Suppressor macrophage treated with lipopolysaccharide for 1 hour (primary cell): ENCODE data around the gene NME4.

Experiments
- DNase-seq, 3 donors: peaks; one replicate each; pipeline ENCODE4 v3.0.0-alpha.2; 2020 to 2022

The NME4 gene

DNA sequence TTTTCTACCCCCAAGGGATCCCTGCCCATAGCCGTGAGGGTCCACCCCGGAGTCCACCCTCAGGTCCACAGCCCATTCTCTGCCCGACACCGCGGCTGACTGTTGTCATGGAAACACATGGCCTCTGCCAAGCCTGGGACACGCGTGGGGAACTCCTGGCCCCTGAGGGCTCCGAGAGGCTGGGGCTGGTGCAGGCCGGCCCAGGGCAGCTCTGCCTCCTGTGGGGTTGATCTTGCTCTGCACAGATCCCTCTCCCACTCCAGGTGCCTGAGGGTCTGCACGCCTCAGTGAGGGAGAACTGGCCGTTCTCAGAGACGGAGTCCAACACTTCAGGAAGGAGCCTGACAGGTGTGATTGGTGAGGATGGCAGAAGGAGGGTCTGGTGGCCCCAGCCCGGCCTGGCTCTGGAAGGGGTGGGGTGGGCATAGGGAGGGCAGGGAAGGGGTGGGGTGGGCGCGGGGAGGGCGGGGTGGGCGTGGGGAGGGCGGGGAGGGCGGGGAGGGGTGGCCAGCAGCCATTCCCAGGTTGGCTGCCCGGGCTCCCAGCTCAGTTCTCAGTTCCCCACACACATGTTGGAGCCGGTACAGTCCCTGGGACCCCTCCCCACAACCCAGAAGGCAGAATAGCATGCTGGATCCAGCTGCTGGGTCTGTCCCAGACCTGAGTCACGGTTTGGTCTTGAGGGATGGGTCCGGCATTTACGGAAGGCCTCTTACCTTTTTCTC is 33.1 kb upstream of the NME4 start:
- DNase-seq: no peak

DNA sequence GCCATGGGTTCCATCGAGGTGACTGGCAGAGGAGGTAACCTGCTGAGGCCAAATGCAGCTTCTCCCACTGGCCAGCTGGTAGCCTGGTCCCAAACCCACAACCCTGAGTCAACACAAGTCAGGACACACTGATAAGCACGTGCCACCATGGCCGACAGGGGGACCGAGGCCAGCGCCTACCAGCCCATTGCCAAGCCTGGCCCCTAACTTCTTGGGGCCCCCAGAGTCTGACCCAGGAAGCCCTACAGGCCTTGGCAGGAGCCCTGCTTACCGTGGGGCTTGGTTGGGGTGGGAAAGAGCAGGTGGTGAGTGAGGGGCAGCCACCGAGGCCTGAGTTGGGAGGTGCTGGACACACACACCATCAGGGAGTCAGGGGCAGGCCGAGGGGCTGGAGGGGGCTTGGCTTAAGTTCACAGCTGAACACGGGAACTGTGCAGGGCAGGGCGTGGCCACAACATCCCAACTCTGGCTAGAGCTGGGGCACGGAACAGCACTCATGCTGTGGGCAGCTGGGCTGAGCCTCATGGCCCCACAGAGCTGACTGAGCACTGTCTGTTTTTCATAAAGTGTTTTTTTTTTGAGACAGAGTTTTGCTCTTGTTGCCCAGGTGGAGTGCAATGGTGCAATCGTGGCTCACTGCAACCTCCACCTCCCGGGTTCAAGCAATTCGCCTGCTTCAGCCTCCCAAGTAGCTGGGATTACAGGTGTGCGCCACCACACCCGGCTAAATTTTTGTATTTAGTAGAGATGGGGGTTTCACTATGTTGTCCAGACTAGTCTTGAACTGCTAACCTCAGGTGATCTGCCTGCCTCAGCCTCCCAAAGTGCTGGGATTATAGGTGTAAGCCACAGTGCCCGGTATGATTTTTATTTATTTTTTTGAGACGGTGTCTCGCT is 32.2 kb upstream of the NME4 start:
- no peak for DNase-seq

- no peak for DNase-seq
Measured at GRCh38 chr16:366476-366875, 30.5 kb upstream of the NME4 start.

DNA sequence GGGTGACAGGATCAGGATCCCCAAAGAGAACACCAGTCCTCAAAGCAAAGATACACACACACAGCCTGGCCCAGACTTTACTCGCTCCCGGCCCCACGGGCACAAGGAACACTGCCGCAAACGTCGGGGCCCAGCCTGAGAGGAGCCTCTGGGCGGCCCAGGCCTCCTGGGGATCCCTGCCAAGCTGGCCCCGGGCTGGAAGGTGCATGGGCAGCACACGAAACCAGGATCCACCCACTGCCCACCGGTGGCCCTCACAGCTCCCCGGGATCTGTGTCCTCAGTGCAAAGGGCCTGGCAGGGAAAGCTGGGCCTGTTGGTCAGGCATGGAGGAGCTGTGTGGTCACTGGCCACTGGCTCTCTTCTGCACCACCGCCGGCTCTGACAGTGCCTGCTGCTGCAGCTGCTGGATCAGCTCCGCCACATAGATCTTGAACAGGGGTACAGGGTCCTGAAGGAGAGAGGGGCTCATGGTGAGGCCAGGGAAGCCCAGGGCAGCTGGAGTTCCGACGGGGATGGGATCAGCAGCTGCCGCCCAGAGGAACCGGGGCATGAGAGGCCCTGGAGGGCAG is 29.6 kb upstream of the NME4 start:
- DNase-seq: no peak

GRCh38 chr16:368388-369158 is 28.4 kb upstream of the NME4 start:
- no peak for DNase-seq

DNA sequence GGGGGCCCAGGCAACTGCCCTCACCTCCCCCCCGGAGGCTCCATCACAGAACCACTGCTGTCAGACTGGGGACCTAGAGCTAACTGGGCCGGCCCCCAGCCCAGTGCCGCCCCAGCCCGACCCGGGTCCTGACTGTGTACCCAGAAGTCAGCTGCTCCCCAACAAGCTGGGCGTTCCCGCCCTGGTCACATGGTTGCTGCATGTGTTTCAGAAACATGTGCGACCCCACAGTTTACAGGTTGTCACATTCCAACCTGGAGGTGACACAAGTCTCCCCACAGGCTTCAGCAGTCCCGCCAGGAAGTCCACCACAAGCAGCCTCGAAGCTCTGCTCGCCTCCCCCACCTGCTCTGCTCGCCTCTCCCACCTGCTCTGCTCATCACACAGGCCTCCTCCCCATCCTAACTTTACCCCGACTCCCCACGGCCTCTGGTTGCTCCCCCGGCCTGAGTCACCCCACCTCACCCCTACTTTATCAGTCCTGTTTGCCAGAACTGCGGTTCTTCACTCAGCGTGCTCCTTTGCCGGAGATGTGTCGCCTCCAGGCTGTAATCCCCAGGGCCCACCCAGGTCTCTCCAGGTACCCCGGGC is 27.6 kb upstream of the NME4 start:
- DNase-seq: no peak

GRCh38 chr16:369866-370436 is 27.0 kb upstream of the NME4 start:
- DNase-seq: no peak

GRCh38 chr16:370443-370842 is 26.6 kb upstream of the NME4 start, which contains the start of gene MRPL28:
Gene MRPL28, minus strand, starts transcription at chr16:370538. Its CDS starts 320 bp downstream, at chr16:370218.
- DNase-seq: peak; percentile 95 to 97 (median 97)

GRCh38 chr16:370979-371514 is 26.0 kb upstream of the NME4 start:
- DNase-seq: no peak

DNA sequence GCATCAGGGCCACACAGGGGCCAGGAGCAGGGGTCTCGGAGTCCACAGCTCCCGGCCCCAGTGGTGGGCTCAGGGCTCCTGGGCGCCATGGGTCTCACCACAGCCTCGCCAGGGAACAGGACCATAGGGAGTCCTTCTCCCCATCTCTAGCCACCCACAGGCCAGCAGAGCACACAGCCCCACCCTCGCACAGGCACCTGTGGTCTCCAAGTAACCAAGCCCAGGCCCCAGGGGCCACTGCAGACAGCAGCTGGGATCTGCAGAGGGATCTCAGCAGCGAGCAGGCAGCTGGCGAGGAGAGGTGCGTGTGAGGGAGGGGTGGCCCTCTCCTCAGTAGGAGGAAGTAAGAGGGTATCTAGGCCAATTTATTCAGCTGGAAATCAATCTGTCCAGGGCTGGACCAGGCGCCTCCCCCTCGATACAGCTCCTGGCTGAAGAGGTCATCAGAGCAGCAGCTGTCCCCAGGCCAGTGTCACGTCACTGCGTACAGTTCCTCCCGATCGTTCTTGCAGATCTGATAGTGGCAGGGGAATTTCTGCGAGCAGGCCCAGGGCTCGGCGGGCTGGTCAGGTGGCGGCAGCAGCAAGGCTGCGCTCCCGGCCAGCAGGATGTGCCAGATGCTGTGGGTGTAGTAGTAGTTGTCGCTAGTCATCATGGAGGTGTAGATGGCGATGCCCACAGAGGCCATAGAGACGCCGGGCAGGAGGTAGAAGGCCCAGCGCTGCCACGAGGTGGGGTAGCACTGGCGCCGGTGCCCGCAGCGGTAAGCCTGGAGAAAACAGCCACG is 25.3 kb upstream of the NME4 start:
- no peak for DNase-seq

DNA sequence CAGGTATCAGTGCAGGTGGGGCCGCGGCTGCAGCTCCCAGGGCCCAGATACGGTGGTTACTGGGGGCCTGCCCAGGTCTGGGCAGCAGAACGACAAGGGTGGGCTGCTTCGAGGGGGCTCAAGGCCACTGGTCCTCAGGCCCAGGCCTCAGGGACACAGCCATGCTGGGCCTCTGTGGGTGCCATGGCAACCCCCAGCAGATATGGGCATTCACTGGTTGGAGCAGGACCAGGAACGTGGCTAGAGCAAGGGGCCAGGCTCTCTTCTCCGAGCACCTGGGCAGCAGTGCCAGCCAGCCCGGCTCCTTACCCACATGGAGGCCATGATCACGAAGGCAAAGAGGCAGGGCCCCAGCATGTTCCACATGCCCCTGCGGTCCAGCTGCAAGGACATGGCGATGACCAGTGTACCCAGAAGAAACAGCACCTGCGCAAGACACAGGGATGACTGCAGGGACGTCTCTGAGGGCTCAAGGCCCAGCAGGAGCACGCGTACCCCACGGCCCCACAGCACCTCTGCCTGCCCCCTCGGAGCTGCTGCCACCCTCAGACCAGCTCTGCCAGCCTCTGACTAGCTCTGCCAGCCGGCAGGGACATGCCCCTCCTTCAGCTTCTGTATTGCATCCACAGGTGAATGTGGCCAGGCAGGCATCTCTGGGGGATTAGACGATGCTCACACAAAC is 24.6 kb upstream of the NME4 start:
- DNase-seq: no peak

- DNase-seq: no peak
Measured at GRCh38 chr16:373020-373598, 23.9 kb upstream of the NME4 start.

DNA sequence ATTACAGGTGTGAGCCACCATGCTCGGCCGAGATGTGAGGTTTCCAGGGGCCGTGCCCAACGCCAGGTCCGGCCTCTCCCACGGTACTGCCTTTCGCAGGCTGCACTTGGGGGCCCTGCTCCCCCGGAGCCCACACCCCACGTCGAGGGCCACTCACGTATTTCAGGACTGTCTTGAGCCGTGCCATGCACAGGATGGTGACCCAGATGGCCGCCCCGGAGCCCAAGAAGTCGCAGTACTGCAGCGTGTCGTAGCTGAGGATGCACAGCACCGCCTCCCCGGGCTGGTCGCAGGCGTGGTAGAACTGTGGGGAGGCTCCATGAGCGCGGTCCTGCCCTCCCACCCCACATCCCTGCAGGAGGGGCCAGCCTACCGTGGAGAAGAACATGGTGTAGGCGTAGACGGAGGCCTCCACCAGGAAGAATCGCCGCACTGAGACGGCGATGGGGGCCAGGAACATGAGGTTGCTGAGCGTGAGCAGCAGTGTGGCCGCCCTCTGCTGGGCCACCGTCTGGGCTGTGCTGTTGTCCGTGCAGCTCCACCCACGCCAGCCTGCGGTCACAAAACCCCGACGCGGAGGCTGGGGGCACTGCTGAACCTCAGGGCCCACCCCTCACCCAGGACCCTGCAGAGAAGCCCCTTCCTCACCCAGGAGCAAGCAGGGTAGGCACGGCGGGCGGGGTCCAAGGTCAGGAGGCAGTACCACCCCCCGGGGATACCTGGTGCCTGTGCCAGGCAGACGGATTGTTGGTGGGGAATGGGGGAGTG is 23.0 kb upstream of the NME4 start:
- no peak for DNase-seq

GRCh38 chr16:374616-374926 is 22.4 kb upstream of the NME4 start:
- DNase-seq: no peak

DNA sequence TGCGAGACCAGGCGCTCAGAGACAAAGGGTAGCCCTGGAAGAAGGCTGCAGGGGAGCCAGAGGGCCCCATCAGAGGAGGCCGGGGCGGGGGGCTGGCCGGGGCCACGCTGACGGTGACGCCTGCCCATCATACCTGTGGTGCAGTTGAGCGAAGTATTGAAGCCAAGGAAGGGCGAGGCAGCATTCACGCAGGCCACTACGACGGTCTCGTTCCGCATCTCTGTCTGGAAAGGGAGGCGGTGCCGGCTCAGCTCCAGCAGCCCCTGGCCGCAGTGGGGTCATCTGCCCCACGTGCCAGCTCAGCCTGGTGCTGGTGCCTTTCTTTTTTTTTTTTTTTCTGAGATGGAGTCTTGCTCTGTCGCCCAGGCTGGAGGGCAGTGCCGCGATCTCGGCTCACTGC is 21.8 kb upstream of the NME4 start:
- no peak for DNase-seq

- no peak for DNase-seq
Measured at GRCh38 chr16:375927-376816, 20.8 kb upstream of the NME4 start.

- DNase-seq: no peak
Measured at GRCh38 chr16:376817-377418, 20.1 kb upstream of the NME4 start.

DNA sequence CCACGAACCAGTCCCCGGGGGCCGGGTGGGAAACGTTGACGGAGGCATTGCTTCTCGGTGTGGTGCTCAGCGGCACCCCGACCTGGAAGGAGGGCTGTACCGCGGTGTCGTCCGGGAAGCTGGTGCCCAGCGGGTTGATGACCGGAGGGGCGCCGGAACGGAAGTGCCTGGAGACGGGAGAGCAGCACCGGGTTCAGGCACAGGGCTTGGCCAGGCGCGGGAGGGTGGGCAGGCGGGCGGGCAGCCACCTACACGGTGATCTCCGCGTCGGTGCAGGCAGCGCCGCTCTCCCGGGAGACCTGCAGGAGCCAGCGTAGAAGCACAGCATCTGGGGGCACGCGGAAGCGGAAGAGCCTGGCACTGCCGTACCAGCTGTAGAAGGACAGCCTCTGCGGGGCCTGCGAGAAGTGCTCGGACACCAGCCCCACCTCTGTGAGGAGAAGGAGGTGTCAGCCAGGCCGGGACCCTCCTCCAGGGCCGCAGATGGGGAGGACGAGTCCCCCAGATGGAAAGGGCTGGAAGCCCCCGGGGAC is 19.5 kb upstream of the NME4 start:
- no peak for DNase-seq
